ENCODE data around the gene GPR160. TPM values are rescaled to one million over a fixed set of nuclear protein-coding genes. Genes with fewer than 3 reads are reported as not detected.
A peak's percentile ranks its signal among the peaks of the same experiment; 100 is the strongest.

GPR160 gene, protein sequence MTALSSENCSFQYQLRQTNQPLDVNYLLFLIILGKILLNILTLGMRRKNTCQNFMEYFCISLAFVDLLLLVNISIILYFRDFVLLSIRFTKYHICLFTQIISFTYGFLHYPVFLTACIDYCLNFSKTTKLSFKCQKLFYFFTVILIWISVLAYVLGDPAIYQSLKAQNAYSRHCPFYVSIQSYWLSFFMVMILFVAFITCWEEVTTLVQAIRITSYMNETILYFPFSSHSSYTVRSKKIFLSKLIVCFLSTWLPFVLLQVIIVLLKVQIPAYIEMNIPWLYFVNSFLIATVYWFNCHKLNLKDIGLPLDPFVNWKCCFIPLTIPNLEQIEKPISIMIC
- 100 to 1,000 TPM in 3 of 4 donors, 10 to 100 TPM in 1; 93.5 to 195 (median 139) TPM for total RNA-seq

DNA sequence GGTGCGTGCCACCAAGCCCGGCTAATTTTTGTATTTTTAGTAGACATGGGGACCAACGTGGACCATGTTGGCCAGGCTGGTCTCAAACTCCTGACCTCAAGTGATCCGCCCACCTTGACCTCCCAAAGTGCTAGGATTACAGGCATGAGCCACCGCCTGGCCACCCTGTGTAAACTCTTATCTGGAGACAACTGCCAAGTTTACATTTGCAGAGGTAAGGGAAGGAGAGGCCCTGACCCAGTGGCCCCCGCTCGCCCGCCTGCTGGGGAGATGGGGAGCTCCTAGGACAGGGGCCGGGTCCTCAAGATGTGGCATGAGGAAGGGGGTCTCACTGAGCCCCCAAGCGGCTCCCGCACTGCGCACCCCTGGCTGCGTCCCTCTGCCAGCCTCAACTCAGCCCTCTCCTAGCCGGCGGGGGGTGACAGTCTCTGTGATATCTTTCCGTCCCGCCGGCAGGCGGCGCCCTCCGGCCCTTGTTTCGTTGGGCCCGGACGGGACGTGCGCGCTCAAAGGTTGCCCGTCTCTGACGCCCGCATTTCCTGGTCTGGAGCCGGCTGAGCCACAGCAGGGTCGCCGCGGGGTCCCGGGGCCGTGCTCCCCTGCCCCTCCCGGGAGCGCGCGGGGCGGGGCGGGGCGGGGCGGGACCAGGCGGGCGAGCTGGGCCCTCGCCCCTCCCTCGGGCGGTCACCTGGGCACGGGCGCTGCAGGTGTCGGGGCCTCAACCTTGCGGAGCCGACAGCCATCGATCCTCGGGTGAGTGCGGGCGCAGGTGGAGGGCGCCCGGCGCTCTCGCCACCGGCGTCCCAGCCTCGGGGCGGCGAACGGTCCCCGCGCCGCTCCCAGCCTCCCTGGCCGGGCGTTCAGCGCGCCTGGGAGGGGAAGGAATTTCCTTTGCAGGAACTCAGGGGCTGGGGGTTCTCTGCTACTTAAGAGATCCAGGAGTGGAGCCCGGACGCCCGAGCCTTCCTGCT, at the start of gene GPR160:
Gene GPR160, plus strand, starts transcription at position 533 of the 971 bp plus-strand sequence. CDS start 45,978 bp downstream, outside the sequence.
- H3K4me1 ChIP-seq: peaks cover 0 to 44% (median 12%) of the 10 kb centered on the region in 4 donors
- WGBS, 2 donors (ENCODE audit: low coverage in 1 of 2): 0 to 11% methylated on average over 3 to 27 of the region's 78 CpGs
- H3K4me3 ChIP-seq: peak within 1 kb of the TSS; percentile 54 to 73 (median 62)
- intact Hi-C loops (cut with DNase I; ENCODE audit: low total_unique reads) (no loop called here), in situ Hi-C loops (cut with MboI; ENCODE audit: low pct_ligation_motif_present in 1 of 4, low pct_unique_long_range_greater_than_20kb in 1 of 4, low sequenced_read_pairs in 3 of 4) (no loop called here)
- no peaks in the 10 kb centered on the region for H3K36me3 ChIP-seq
- TF ChIP-seq POLR2AphosphoS5 (IDR thresholded peaks at IDR 0.05) (peak; percentile 71 to 92 (median 92)), EP300 (IDR thresholded peaks at IDR 0.05; ENCODE audit: low read depth) (no peak), POLR2A (IDR thresholded peaks at IDR 0.05) (peak; percentile 86)
- TF ChIP-seq, protein P1, sequence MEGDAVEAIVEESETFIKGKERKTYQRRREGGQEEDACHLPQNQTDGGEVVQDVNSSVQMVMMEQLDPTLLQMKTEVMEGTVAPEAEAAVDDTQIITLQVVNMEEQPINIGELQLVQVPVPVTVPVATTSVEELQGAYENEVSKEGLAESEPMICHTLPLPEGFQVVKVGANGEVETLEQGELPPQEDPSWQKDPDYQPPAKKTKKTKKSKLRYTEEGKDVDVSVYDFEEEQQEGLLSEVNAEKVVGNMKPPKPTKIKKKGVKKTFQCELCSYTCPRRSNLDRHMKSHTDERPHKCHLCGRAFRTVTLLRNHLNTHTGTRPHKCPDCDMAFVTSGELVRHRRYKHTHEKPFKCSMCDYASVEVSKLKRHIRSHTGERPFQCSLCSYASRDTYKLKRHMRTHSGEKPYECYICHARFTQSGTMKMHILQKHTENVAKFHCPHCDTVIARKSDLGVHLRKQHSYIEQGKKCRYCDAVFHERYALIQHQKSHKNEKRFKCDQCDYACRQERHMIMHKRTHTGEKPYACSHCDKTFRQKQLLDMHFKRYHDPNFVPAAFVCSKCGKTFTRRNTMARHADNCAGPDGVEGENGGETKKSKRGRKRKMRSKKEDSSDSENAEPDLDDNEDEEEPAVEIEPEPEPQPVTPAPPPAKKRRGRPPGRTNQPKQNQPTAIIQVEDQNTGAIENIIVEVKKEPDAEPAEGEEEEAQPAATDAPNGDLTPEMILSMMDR (IDR thresholded peaks at IDR 0.05): peak; percentile 57 to 96 (median 79)
- H3K27me3 ChIP-seq: peaks cover 23% of the 10 kb centered on the region
- H3K9me3 ChIP-seq: no peaks in the 10 kb centered on the region
- DNase-seq: peak; percentile 95
- peak within 1 kb of the TSS; percentile 87 to 89 (median 88) for H3K27ac ChIP-seq

DNA sequence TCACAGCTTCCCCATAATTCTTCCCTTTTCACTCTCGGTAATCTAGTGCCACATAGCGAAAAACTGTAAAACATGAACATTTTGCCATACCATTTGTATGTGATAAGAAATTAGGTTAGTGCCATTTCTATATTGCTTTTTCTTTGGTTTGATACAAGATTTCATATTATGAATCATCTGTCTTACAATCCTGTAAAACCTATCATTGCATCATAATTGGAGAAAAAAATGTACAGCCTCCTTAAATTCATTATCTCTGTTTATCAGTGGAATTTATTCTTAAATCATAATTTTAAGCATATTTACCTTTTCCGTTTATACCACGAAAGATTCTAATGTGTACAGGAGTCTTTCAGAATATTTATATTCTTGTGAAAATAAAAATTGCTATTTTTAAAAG, 47.4 kb upstream of the GPR160 start:
- H3K36me3 ChIP-seq: peaks cover 0 to 66% (median 19%) of the 10 kb centered on the region in 4 donors
- 93 to 97% methylated on average over 4 of the region's 4 CpGs for WGBS, 2 donors (ENCODE audit: low coverage in 1 of 2)
- no peak overlapping the region for H3K27ac ChIP-seq
- intact Hi-C loops (cut with DNase I; ENCODE audit: low total_unique reads): loop anchor here (10.0 kb wide), 1 partner anchor 1156 kb away; no protein-coding TSS in a partner anchor
- in situ Hi-C loops (cut with MboI; ENCODE audit: low pct_ligation_motif_present in 1 of 4, low pct_unique_long_range_greater_than_20kb in 1 of 4, low sequenced_read_pairs in 3 of 4): no loop called here
- no peak overlapping the region for H3K4me3 ChIP-seq
- no peaks in the 10 kb centered on the region for H3K4me1 ChIP-seq
- no peaks in the 10 kb centered on the region for H3K27me3 ChIP-seq
- TF ChIP-seq POLR2A (IDR thresholded peaks at IDR 0.05) (no peak), POLR2AphosphoS5 (IDR thresholded peaks at IDR 0.05) (no peak), EP300 (IDR thresholded peaks at IDR 0.05; ENCODE audit: low read depth) (no peak)
- TF ChIP-seq, protein P1 (IDR thresholded peaks at IDR 0.05): no peak
- no peaks in the 10 kb centered on the region for H3K9me3 ChIP-seq
- DNase-seq: no peak

DNA sequence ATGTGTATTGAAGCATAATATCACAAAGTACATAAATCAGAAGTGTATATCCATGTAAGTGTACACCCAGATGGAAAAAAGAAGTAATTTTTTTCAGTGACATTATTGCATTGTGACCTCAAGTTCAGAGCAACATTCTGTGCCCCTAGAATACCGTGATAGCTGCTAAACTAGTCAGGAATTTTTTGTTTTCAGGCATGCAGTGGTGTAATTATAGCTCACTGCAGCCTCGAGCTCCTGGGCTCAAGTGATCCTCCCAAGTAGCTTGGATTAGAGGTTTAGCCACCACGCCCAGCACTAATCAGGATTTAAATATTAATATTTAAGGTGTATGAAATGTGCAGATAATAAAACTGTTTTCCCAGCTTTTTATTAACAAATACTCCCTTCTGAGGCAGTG, 45.6 kb upstream of the GPR160 start:
- Histone ChIP-seq H3K4me1 (no peaks in the 10 kb centered on the region), H3K9me3 (no peaks in the 10 kb centered on the region), H3K27me3 (no peaks in the 10 kb centered on the region), H3K36me3 (peaks cover 0 to 63% (median 13%) of the 10 kb centered on the region in 4 donors), H3K4me3 (no peak overlapping the region), H3K27ac (no peak overlapping the region)
- WGBS, 2 donors (ENCODE audit: low coverage in 1 of 2): 61 to 71% methylated on average over 3 of the region's 3 CpGs
- TF ChIP-seq EP300 (IDR thresholded peaks at IDR 0.05; ENCODE audit: low read depth): no peak
- TF ChIP-seq POLR2AphosphoS5 (IDR thresholded peaks at IDR 0.05): no peak
- TF ChIP-seq, protein P1 (IDR thresholded peaks at IDR 0.05): no peak
- no peak for TF ChIP-seq POLR2A (IDR thresholded peaks at IDR 0.05)
- DNase-seq: no peak
- in situ Hi-C loops (cut with MboI; ENCODE audit: low pct_ligation_motif_present in 1 of 4, low pct_unique_long_range_greater_than_20kb in 1 of 4, low sequenced_read_pairs in 3 of 4): no loop called here
- intact Hi-C loops (cut with DNase I; ENCODE audit: low total_unique reads): loop anchor here (10.0 kb wide), 1 partner anchor 1157 kb away; no protein-coding TSS in a partner anchor

DNA sequence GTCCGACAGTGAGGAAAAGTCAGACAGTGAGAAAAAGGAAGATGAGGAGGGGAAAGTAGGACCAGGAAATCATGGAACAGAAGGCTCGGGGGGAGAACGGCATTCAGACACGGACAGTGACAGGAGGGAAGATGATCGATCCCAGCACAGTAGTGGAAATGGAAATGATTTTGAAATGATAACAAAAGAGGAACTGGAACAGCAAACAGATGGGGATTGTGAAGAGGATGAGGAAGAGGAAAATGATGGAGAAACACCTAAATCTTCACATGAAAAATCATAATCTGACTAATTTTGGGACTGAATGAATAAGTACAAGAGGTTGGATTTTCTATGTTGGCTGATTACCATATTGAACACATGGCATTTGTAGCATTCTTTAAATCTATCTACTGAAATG, 45.0 kb upstream of the GPR160 start:
- Histone ChIP-seq H3K9me3 (no peaks in the 10 kb centered on the region), H3K27ac (no peak overlapping the region), H3K36me3 (peaks cover 0 to 56% (median 11%) of the 10 kb centered on the region in 4 donors), H3K27me3 (no peaks in the 10 kb centered on the region), H3K4me3 (no peak overlapping the region), H3K4me1 (no peaks in the 10 kb centered on the region)
- intact Hi-C loops (cut with DNase I; ENCODE audit: low total_unique reads) (loop anchor here (10.0 kb wide), 1 partner anchor 1158 kb away; no protein-coding TSS in a partner anchor), in situ Hi-C loops (cut with MboI; ENCODE audit: low pct_ligation_motif_present in 1 of 4, low pct_unique_long_range_greater_than_20kb in 1 of 4, low sequenced_read_pairs in 3 of 4) (no loop called here)
- TF ChIP-seq POLR2A (IDR thresholded peaks at IDR 0.05): no peak
- TF ChIP-seq, protein P1 (IDR thresholded peaks at IDR 0.05): no peak
- TF ChIP-seq EP300 (IDR thresholded peaks at IDR 0.05; ENCODE audit: low read depth): no peak
- TF ChIP-seq POLR2AphosphoS5 (IDR thresholded peaks at IDR 0.05): no peak
- DNase-seq: no peak
- 74 to 93% methylated on average over 5 of the region's 5 CpGs for WGBS, 2 donors (ENCODE audit: low coverage in 1 of 2)

Measured in transverse colon (tissue), 4 donors.